NCI-H1694 treated with DMSO at 0.1 percent for 48 hours (cell line): ENCODE results near the gene UBAP1L.
A peak's percentile ranks its signal among the peaks of the same experiment; 100 is the strongest.
"Not testable (repeated sequence)": the region's sequence is repeated elsewhere in the genome, so short reads cannot be mapped to it uniquely, and the experiment has no call there.

Source experiments
- DNase-seq: peaks from one replicate; lab custom pipeline; 2025; lab: John Stamatoyannopoulos, UW

The UBAP1L gene

GRCh38 chr15:65099801-65100200, 15.2 kb downstream of the UBAP1L start:
- DNase-seq = not testable (repeated sequence)

GRCh38 chr15:65099336-65099735, 15.7 kb downstream of the UBAP1L start:
- DNase-seq = no peak

GRCh38 chr15:65097651-65098263, 17.2 kb downstream of the UBAP1L start:
- DNase-seq = no peak

- no peak for DNase-seq
Observed at GRCh38 chr15:65096481-65097385, 18.3 kb downstream of the UBAP1L start.

- DNase-seq = no peak
Observed at GRCh38 chr15:65095747-65096104, 19.3 kb downstream of the UBAP1L start.

GRCh38 chr15:65095011-65095746, 19.8 kb downstream of the UBAP1L start:
- DNase-seq = no peak

- no peak for DNase-seq
Observed at GRCh38 chr15:65094294-65094995, 20.6 kb downstream of the UBAP1L start.

- not testable (repeated sequence) for DNase-seq
Observed at GRCh38 chr15:65093793-65094170, 21.2 kb downstream of the UBAP1L start.

GRCh38 chr15:65092911-65093792, 21.8 kb downstream of the UBAP1L start:
- no peak for DNase-seq

GRCh38 chr15:65091946-65092770, 22.8 kb downstream of the UBAP1L start:
- DNase-seq = no peak

GRCh38 chr15:65089206-65089824, 25.7 kb downstream of the UBAP1L start:
- DNase-seq = no peak

GRCh38 chr15:65088643-65089021, 26.4 kb downstream of the UBAP1L start:
- no peak for DNase-seq

GRCh38 chr15:65087873-65088642, 26.9 kb downstream of the UBAP1L start:
- no peak for DNase-seq

- no peak for DNase-seq
Observed at GRCh38 chr15:65087411-65087810, 27.6 kb downstream of the UBAP1L start.

- peak; percentile 2 for DNase-seq
Observed at GRCh38 chr15:65086680-65087111, 28.3 kb downstream of the UBAP1L start.

GRCh38 chr15:65085990-65086679, 28.9 kb downstream of the UBAP1L start:
- DNase-seq = no peak

- no peak for DNase-seq
Observed at GRCh38 chr15:65085207-65085753, 29.7 kb downstream of the UBAP1L start.
